Measurements from ENCODE around the gene BCL2L15. TPM values are rescaled to one million over a fixed set of nuclear protein-coding genes. Genes with fewer than 3 reads are reported as not detected.

The BCL2L15 gene
- total RNA-seq, 1 experiment from 2014 or later, result 0.17 TPM

DNA sequence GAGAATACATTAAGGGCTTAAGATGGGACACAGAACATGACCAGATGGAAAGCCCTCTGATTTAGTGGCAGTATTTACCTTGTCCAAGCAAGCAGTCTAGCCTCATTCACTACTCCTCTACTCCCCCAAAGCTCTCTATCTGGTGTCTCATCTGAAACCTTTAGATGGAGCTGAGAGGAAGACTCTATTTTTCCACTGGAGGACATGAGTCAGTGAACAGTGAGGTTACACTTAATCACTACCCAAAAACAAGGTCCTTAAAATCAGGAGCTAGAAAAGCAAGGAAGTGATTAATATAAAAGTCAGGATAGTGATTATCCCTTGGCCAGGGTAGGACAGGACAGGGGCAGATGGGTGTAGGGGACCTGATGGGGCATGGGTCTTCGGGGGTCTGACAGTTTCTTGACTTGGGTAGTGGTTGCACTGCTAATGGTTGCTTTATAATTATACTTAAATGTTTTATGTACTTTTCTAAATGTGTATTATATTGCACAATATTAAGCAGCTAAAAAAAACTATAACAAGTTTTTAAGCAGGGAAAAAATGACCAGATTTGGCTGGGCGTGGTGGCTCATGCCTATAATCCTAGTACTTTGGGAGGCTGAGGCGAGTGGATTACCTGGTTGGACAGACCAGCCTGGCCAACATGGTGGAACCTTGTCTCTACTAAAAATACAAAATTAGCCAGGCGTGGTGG lies 18.8 kb downstream of the BCL2L15 start:
- POLR2A ChIA-PET, result no interaction called here

More for the DNA sequence above, 18.8 kb downstream of the BCL2L15 start:
- CTCF ChIA-PET, result interaction anchor here (1.0 kb wide), 1 partner anchor 33 kb away, joined by 4 read pairs; no protein-coding TSS in a partner anchor
- ATAC-seq (no peak), DNase-seq (ENCODE audit: low spot score) (no peak)
- Mint-ChIP-seq H3K4me1 (0 out of 2 replicates have a peak, but pooled peaks cover 2% of the 10 kb centered on the region), H3K27me3 (ENCODE audit: low read depth) (no peaks in the 10 kb centered on the region), H3K27ac (no peak overlapping the region), H3K9me3 (no peaks in the 10 kb centered on the region), H3K36me3 (no peaks in the 10 kb centered on the region), H3K4me3 (no peak overlapping the region)
- TF ChIP-seq AFF4 (CRISPR knock-in tag; IDR thresholded peaks at IDR 0.05; ENCODE audit: borderline replicate concordance) (no peak), TCF7 (CRISPR knock-in tag; IDR thresholded peaks at IDR 0.05; ENCODE audit: low read depth) (no peak), MLX (CRISPR knock-in tag; IDR thresholded peaks at IDR 0.05) (no peak), ZNF532 (CRISPR knock-in tag; IDR thresholded peaks at IDR 0.05; ENCODE audit: borderline replicate concordance) (no peak), PREB (CRISPR knock-in tag; IDR thresholded peaks at IDR 0.05; ENCODE audit: borderline replicate concordance) (no peak)
- TF ChIP-seq, protein P1, sequence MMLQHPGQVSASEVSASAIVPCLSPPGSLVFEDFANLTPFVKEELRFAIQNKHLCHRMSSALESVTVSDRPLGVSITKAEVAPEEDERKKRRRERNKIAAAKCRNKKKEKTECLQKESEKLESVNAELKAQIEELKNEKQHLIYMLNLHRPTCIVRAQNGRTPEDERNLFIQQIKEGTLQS (CRISPR knock-in tag; conservative IDR thresholded peaks at IDR 0.05), result no peak

Measured in WTC11 (cell line).